ENCODE data around the gene SLC4A8. TPM values are rescaled to one million over a fixed set of nuclear protein-coding genes. Genes with fewer than 3 reads are reported as not detected.

The SLC4A8 gene
- total RNA-seq, 1 experiment from 2014 or later, result 3.0 TPM

DNA sequence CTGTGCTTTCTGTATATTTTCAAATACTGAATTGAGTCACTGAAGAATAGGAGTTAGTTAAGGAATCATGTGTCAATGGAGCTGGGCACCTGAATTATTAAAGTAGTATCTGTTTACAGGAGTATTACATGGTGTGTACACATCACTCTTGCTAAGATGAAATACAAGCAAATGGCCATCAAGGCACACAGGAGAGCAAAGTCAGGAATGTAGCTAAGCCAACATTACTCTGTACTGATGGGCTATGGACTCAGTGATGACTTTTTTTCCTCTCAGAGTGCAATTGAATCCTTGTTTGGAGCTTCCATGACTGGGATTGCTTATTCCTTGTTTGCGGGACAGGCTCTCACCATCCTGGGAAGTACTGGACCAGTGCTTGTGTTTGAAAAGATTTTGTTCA lies 45.5 kb downstream of the SLC4A8 start:
- Histone ChIP-seq H3K4me1 (replicated peaks; ENCODE audit: insufficient read depth) (no peaks in the 10 kb centered on the region), H3K9me2 (ENCODE audit: insufficient read depth) (no peaks in the 10 kb centered on the region), H3K4me2 (no peak overlapping the region), H3K9me3 (ENCODE audit: insufficient read depth, low read depth) (no peaks in the 10 kb centered on the region), H3F3A (ENCODE audit: insufficient read depth, low read depth) (no peaks in the 10 kb centered on the region), H3K79me2 (ENCODE audit: low read depth) (no peaks in the 10 kb centered on the region), H3K4me3 (no peak overlapping the region), H3K27me3 (ENCODE audit: insufficient read depth, low read depth) (no peaks in the 10 kb centered on the region), H4K20me1 (ENCODE audit: insufficient read depth) (no peaks in the 10 kb centered on the region), H3K27ac (no peak overlapping the region), H3K36me3 (ENCODE audit: low read depth) (no peaks in the 10 kb centered on the region), H2AFZ (no peak overlapping the region)
- ChIA-PET CTCF (no interaction called here), POLR2A (ENCODE audit: unreplicated experiment) (interaction anchor here (0.6 kb wide), 1 partner anchor 89 kb away, joined by 6 read pairs; no protein-coding TSS in a partner anchor)
- intact Hi-C loops (cut with micrococcal nuclease; ENCODE audit: unreplicated experiment), result no loop called here
- no peak for TF ChIP-seq EZH2 (IDR thresholded peaks at IDR 0.05; ENCODE audit: low read depth)
- TF ChIP-seq CTCF (conservative IDR thresholded peaks at IDR 0.05), result no peak
- BruUV-seq (replicated peaks), result no TSS peak
- DNase-seq, result no peak

- Histone ChIP-seq H3K4me2 (no peak overlapping the region), H3F3A (ENCODE audit: insufficient read depth, low read depth) (no peaks in the 10 kb centered on the region), H3K79me2 (ENCODE audit: low read depth) (no peaks in the 10 kb centered on the region), H4K20me1 (ENCODE audit: insufficient read depth) (no peaks in the 10 kb centered on the region), H3K4me1 (replicated peaks; ENCODE audit: insufficient read depth) (no peaks in the 10 kb centered on the region), H3K9me3 (ENCODE audit: insufficient read depth, low read depth) (no peaks in the 10 kb centered on the region), H3K27me3 (ENCODE audit: insufficient read depth, low read depth) (no peaks in the 10 kb centered on the region), H3K36me3 (ENCODE audit: low read depth) (no peaks in the 10 kb centered on the region), H3K9me2 (ENCODE audit: insufficient read depth) (no peaks in the 10 kb centered on the region), H3K4me3 (no peak overlapping the region), H3K27ac (no peak overlapping the region), H2AFZ (no peak overlapping the region)
- BruUV-seq (replicated peaks), result no TSS peak
- TF ChIP-seq CTCF (conservative IDR thresholded peaks at IDR 0.05) (no peak), EZH2 (IDR thresholded peaks at IDR 0.05; ENCODE audit: low read depth) (no peak)
- ChIA-PET POLR2A (ENCODE audit: unreplicated experiment) (no interaction called here), CTCF (no interaction called here)
- DNase-seq, result no peak
- intact Hi-C loops (cut with micrococcal nuclease; ENCODE audit: unreplicated experiment), result no loop called here
Measured at GRCh38 chr12:51471111-51471864, 46.7 kb downstream of the SLC4A8 start.

DNA sequence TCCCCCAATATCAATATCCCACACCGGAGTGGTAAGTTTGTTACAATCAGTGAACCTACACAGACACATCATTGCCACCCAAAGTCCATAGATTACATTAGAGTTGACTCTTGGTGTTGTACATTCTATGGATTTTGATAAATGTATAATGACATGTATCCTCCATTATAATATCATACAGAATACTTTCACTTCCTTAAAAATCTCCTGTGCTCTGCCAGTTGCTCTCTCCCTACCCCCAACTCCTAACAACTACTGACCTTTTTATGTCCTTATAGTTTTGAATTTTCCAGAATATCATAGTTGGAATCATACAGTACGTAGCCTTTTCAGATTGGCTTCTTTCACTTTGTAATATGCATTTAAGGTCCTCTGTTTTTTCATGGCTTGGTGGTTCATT lies 48.4 kb downstream of the SLC4A8 start:
- POLR2A ChIA-PET (ENCODE audit: unreplicated experiment), result no interaction called here

More for the DNA sequence above, 48.4 kb downstream of the SLC4A8 start:
- Histone ChIP-seq H3K4me3 (no peak overlapping the region), H3K9me2 (ENCODE audit: insufficient read depth) (no peaks in the 10 kb centered on the region), H3K79me2 (ENCODE audit: low read depth) (no peaks in the 10 kb centered on the region), H3K4me1 (replicated peaks; ENCODE audit: insufficient read depth) (no peaks in the 10 kb centered on the region), H3K4me2 (no peak overlapping the region), H3K27ac (no peak overlapping the region), H3K27me3 (ENCODE audit: insufficient read depth, low read depth) (no peaks in the 10 kb centered on the region), H3F3A (ENCODE audit: insufficient read depth, low read depth) (no peaks in the 10 kb centered on the region), H4K20me1 (ENCODE audit: insufficient read depth) (no peaks in the 10 kb centered on the region), H3K9me3 (ENCODE audit: insufficient read depth, low read depth) (no peaks in the 10 kb centered on the region), H2AFZ (no peak overlapping the region), H3K36me3 (ENCODE audit: low read depth) (no peaks in the 10 kb centered on the region)
- TF ChIP-seq EZH2 (IDR thresholded peaks at IDR 0.05; ENCODE audit: low read depth) (no peak), CTCF (conservative IDR thresholded peaks at IDR 0.05) (no peak)
- CTCF ChIA-PET, result no interaction called here
- no peak for DNase-seq
- intact Hi-C loops (cut with micrococcal nuclease; ENCODE audit: unreplicated experiment), result no loop called here
- BruUV-seq (replicated peaks), result no TSS peak
